Measurements from ENCODE around the gene UNC50.

The UNC50 gene

DNA sequence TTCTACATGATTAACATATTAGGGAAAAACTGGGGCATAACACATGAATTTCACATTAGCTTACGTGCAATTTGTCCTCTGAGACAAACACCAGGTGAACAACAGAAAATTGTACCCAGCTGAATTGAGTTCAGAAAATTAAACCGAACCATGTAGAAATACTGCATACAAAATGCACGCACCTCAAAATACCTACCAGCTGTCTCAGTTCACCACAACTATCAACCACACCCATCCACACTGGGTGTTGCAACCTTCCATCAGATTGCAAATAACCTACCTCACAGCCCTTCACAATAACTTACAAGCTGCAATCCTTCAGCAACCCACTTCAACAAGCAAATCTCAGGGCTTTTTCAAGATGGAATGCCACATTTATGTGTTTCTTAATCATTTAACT, 55.9 kb downstream of the UNC50 start:
- Histone ChIP-seq H3K27me3 (ENCODE audit: control insufficient read depth, insufficient read depth, low read length) (no peaks in the 10 kb centered on the region; the same call in 1 of the 2 replicates), H3K36me3 (ENCODE audit: control insufficient read depth, insufficient read depth, low read length) (no peaks in the 10 kb centered on the region), H3K4me1 (ENCODE audit: control insufficient read depth, insufficient read depth, low read length) (no peaks in the 10 kb centered on the region), H3K27ac (ENCODE audit: low read length) (no peak overlapping the region), H3K4me3 (ENCODE audit: low read length) (no peak overlapping the region), H3K9me3 (ENCODE audit: control insufficient read depth, insufficient read depth, low read length) (no peaks in the 10 kb centered on the region)
- no peak for DNase-seq (ENCODE audit: low read depth, low spot score)
- WGBS (ENCODE audit: insufficient coverage, insufficient read length) = no CpG with 5 or more reads among the region's 3 CpGs

DNA sequence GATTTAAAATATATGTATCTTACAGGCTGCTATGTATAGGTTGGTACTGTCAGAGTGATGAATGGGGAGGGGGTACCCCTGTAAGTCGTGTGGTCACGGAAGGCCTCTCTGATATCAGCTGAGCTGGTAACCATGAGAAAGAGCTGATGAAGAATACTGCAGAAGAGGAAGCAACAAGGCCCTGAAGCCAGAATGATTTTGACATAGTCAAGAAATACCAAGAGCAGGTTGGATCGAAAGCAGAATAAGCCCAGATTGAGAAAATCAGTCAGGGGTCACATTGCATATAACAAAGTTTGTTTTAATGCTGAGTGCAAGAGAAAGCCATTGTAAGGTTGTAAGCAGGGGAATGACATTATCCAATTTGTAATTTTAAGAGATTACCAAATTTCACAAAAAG, 57.3 kb downstream of the UNC50 start:
- Histone ChIP-seq H3K27me3 (ENCODE audit: control insufficient read depth, insufficient read depth, low read length) (no peaks in the 10 kb centered on the region; the same call in 1 of the 2 replicates), H3K4me3 (ENCODE audit: low read length) (no peak overlapping the region), H3K36me3 (ENCODE audit: control insufficient read depth, insufficient read depth, low read length) (no peaks in the 10 kb centered on the region), H3K4me1 (ENCODE audit: control insufficient read depth, insufficient read depth, low read length) (no peaks in the 10 kb centered on the region), H3K9me3 (ENCODE audit: control insufficient read depth, insufficient read depth, low read length) (no peaks in the 10 kb centered on the region), H3K27ac (ENCODE audit: low read length) (no peak overlapping the region)
- no CpG with 5 or more reads among the region's 3 CpGs for WGBS (ENCODE audit: insufficient coverage, insufficient read length)
- no peak for DNase-seq (ENCODE audit: low read depth, low spot score)

Measured in iPS DF 6.9 (cell line).